ENCODE measurements around the gene OR52N4.
"Not testable (repeated sequence)": the region's sequence is repeated elsewhere in the genome, so short reads cannot be mapped to it uniquely, and the experiment has no call there.

Gene OR52N4

GRCh38 chr11:5753943-5754342 lies at the start of gene OR52N4:
TSS of gene OR52N4 (plus strand) at chr11:5754243. CDS start at chr11:5754741, 498 bp downstream.
- DNase-seq, result no peak

GRCh38 chr11:5705688-5706087 lies 48.4 kb upstream of the OR52N4 start:
- no peak for DNase-seq

- peak; percentile 62 for DNase-seq
Measured at GRCh38 chr11:5712507-5712906, 41.5 kb upstream of the OR52N4 start.

GRCh38 chr11:5713695-5714094 lies 40.3 kb upstream of the OR52N4 start:
- peak; percentile 74 for DNase-seq

GRCh38 chr11:5716518-5716917 lies 37.5 kb upstream of the OR52N4 start:
- DNase-seq, result not testable (repeated sequence)

GRCh38 chr11:5719703-5720495 lies 34.1 kb upstream of the OR52N4 start:
- peak; percentile 26 for DNase-seq

GRCh38 chr11:5722622-5723021 lies 31.4 kb upstream of the OR52N4 start:
- no peak for DNase-seq

GRCh38 chr11:5726351-5726750 lies 27.7 kb upstream of the OR52N4 start:
- no peak for DNase-seq

- DNase-seq, result no peak
Measured at GRCh38 chr11:5727691-5728090, 26.4 kb upstream of the OR52N4 start.

- no peak for DNase-seq
Measured at GRCh38 chr11:5736396-5736795, 17.6 kb upstream of the OR52N4 start, which contains the start of gene OR56B1. TSS of gene OR56B1 (plus strand) at chr11:5736448. CDS start at chr11:5736517, 69 bp downstream.

- no peak for DNase-seq
Measured at GRCh38 chr11:5737091-5737490, 17.0 kb upstream of the OR52N4 start.

GRCh38 chr11:5737670-5738392 lies 16.2 kb upstream of the OR52N4 start:
- DNase-seq, result no peak

- DNase-seq, result no peak
Measured at GRCh38 chr11:5738431-5738830, 15.6 kb upstream of the OR52N4 start.

- no peak for DNase-seq
Measured at GRCh38 chr11:5746614-5747013, 7.4 kb upstream of the OR52N4 start.

GRCh38 chr11:5749836-5750235 lies 4.2 kb upstream of the OR52N4 start:
- no peak for DNase-seq

GRCh38 chr11:5767056-5767455 lies 13.0 kb downstream of the OR52N4 start:
- no peak for DNase-seq

GRCh38 chr11:5783255-5783654 lies 29.2 kb downstream of the OR52N4 start, which contains the start of gene OR52N5:
TSS of gene OR52N5 (minus strand) at chr11:5783355. CDS start at chr11:5778634, 4,721 bp downstream.
- DNase-seq, result no peak

GRCh38 chr11:5791165-5791564 lies 37.1 kb downstream of the OR52N4 start, which contains the start of gene OR52N1:
TSS of gene OR52N1 (minus strand) at chr11:5791265. CDS start at chr11:5788816, 2,449 bp downstream.
- DNase-seq, result no peak

GRCh38 chr11:5796541-5796940 lies 42.5 kb downstream of the OR52N4 start:
- DNase-seq, result no peak

- no peak for DNase-seq
Measured at GRCh38 chr11:5803982-5804381, 49.9 kb downstream of the OR52N4 start.

Measured in OCI-M1 (cell line).